GM12878 (cell line): ENCODE results near the gene ESRP2. TPM values are rescaled to one million over a fixed set of nuclear protein-coding genes. Genes with fewer than 3 reads are reported as not detected.

Experiments used
- ATAC-seq: fragments of 200-7000 bp; cut with Tn5 transposase; 3 replicates; pipeline ENCODE4 v1.9.1; 2020; ENCODE audit warnings: mild to moderate bottlenecking, moderate library complexity
- BruUV-seq: library from RNA; stranded (reverse); fragments of 400-500 nt; replicated peaks from 2 replicates; lab custom pipeline; 2021; lab: Mats Ljungman, UMichigan
- CTCF ChIA-PET: fragments of 300-600 bp; sonication (Branson Sonifier 250); formaldehyde crosslinking; extraction: SDS; loops from one replicate; lab custom pipeline; 2021; ENCODE audit warnings: inconsistent platforms; lab: Yijun Ruan, JAX
- POLR2A ChIA-PET: fragments of 350-600 bp; formaldehyde crosslinking; extraction: SDS; loops from one replicate; lab custom pipeline; 2021; ENCODE audit warnings: inconsistent platforms; lab: Charles Lee
- RAD21 ChIA-PET: fragments of 300-600 bp; sonication (Branson Sonifier 250); formaldehyde crosslinking; loops from one replicate; lab custom pipeline; 2023; ENCODE audit warnings: antibody characterized with exemption; ENCODE audit not compliant: unreplicated experiment; lab: Charles Lee
- SMC1A ChIA-PET: fragments of 300-600 bp; sonication (Branson Sonifier 250); formaldehyde crosslinking; loops from one replicate; lab custom pipeline; 2023; ENCODE audit not compliant: unreplicated experiment, uncharacterized antibody; lab: Charles Lee
- DNase-seq: peaks from one replicate; pipeline ENCODE4 v3.0.0-alpha.2; 2011; ENCODE audit warnings: low read depth, low spot score
- FAIRE-seq: peaks from 3 replicates; lab custom pipeline; 2011; peaks lifted over from hg19 to GRCh38; lab: Jason Lieb, UNC
- H2AFZ ChIP-seq: 2 replicates; pipeline ENCODE4 v1.6.0; 2011; ENCODE audit warnings: low read depth, low read length, control low read depth; ENCODE audit not compliant: control insufficient read depth
- H3K27ac ChIP-seq: 2 replicates; pipeline ENCODE4 v1.5.1; 2011; ENCODE audit warnings: control low read depth; ENCODE audit not compliant: control insufficient read depth, insufficient read depth
- H3K27me3 ChIP-seq, 2 experiments: replicated peaks in 1 of 2; 2 replicates each; pipeline versions ENCODE4 v1.6.0 to v1.6.1; 2011; ENCODE audit warnings: low read length in 1 of 2; ENCODE audit not compliant: control insufficient read depth in 2 of 2, insufficient read depth in 2 of 2
- H3K36me3 ChIP-seq, 2 experiments: 2 replicates each; pipeline ENCODE4 v1.5.1; 2011; ENCODE audit warnings: low read length in 1 of 2; ENCODE audit not compliant: control insufficient read depth in 2 of 2, insufficient read depth in 2 of 2
- H3K4me1 ChIP-seq: 2 replicates; pipeline ENCODE4 v1.6.1; 2011; ENCODE audit warnings: mild to moderate bottlenecking, low read length, moderate library complexity, mixed read lengths; ENCODE audit not compliant: control insufficient read depth, insufficient read depth
- H3K4me2 ChIP-seq: 2 replicates; pipeline ENCODE4 v1.6.0; 2011; ENCODE audit warnings: control low read depth; ENCODE audit not compliant: control insufficient read depth, insufficient read depth
- H3K4me3 ChIP-seq: fragments of 200-600 bp; sonication (generic); 2 replicates; pipeline ENCODE4 v1.5.1; 2016
- H3K79me2 ChIP-seq: 2 replicates; pipeline ENCODE4 v1.6.0; 2011; ENCODE audit warnings: low read length; ENCODE audit not compliant: control insufficient read depth, insufficient read depth
- H3K9ac ChIP-seq: 2 replicates; pipeline ENCODE4 v1.8.0; 2011; ENCODE audit warnings: low read length, control low read depth, mixed read lengths; ENCODE audit not compliant: control insufficient read depth, insufficient read depth
- H3K9me3 ChIP-seq: replicated peaks from 3 replicates; pipeline ENCODE4 v1.5.1; 2011; ENCODE audit warnings: mild to moderate bottlenecking, low read length; ENCODE audit not compliant: control insufficient read depth, insufficient read depth
- H4K20me1 ChIP-seq: 2 replicates; pipeline ENCODE4 v1.6.0; 2011; ENCODE audit not compliant: control insufficient read depth, insufficient read depth
- CBX5 ChIP-seq: sonication (generic); IDR thresholded peaks from 2 replicates; pipeline ENCODE4 v1.6.1; 2016; ENCODE audit warnings: low read depth, moderate library complexity, mild to moderate bottlenecking, inconsistent platforms
- CREM ChIP-seq: IDR thresholded peaks from 2 replicates; pipeline ENCODE4 v1.6.1; 2014; ENCODE audit warnings: antibody characterized with exemption, low read depth
- DPF2 ChIP-seq: fragments of 450-650 bp; IDR thresholded peaks from 2 replicates; pipeline ENCODE4 v1.6.1; 2017; ENCODE audit warnings: mild to moderate bottlenecking
- EZH2 ChIP-seq: IDR thresholded peaks from 2 replicates; pipeline ENCODE4 v1.6.1; 2012; ENCODE audit warnings: low read depth, mild to moderate bottlenecking, control low read depth, inconsistent platforms, low read length, borderline replicate concordance; ENCODE audit not compliant: control insufficient read depth
- IKZF2 ChIP-seq, 2 experiments: fragments of 450-650 bp; IDR thresholded peaks; 2 replicates each; pipeline ENCODE4 v1.6.1; 2017; ENCODE audit warnings: mild to moderate bottlenecking in 2 of 2, moderate library complexity in 2 of 2
- MYB ChIP-seq: fragments of 150-350 bp; IDR thresholded peaks from 2 replicates; pipeline ENCODE4 v1.6.1; 2014; ENCODE audit warnings: mild to moderate bottlenecking, low read depth, low read length, borderline replicate concordance
- PAX5 ChIP-seq: IDR thresholded peaks from 2 replicates; pipeline ENCODE4 v1.6.1; 2011; ENCODE audit warnings: low read depth, low read length, borderline replicate concordance
- RB1 ChIP-seq: fragments of 450-650 bp; formaldehyde crosslinking; IDR thresholded peaks from 2 replicates; pipeline ENCODE4 v1.6.1; 2017; ENCODE audit warnings: mild to moderate bottlenecking, borderline replicate concordance
- ZNF24 ChIP-seq: fragments of 450-650 bp; IDR thresholded peaks from 2 replicates; pipeline ENCODE4 v1.6.1; 2017; ENCODE audit warnings: antibody characterized with exemption, mild to moderate bottlenecking
- WGBS: methylation state at CpG from one replicate; pipeline ENCODE4 v1.1.6; 2016; ENCODE audit warnings: low lambda C conversion rate; ENCODE audit not compliant: insufficient replicate concordance, insufficient coverage; ENCODE audit errors: missing lambda C conversion rate; 5-methylcytosine and 5-hydroxymethylcytosine counted together
- in situ Hi-C: fragments of 300-500 bp; cut with MboI; formaldehyde crosslinking; loops from 9 replicates; pipeline ENCODE4 v1.14.3; 2018; ENCODE audit warnings: mixed read lengths
- intact Hi-C: fragments of 100-400 bp; cut with micrococcal nuclease; formaldehyde crosslinking; loops from one replicate; pipeline ENCODE4 v1.14.2; 2022; ENCODE audit not compliant: unreplicated experiment
- polyA plus RNA-seq, 11 experiments: library from polyadenylated mRNA; depleted of rRNA in 4 of 11; unstranded in 6 of 11; stranded (reverse) in 5 of 11; fragments of >200 nt; fragmentation: Nextera tagmentation in 4 of 11; fragmentation: Illumina TruSeq in 1 of 11; extraction: Ambion mirVana in 4 of 11; extraction: Trizol in 1 of 11; gene quantifications; 1 replicate in 1 of 11; 2 replicates in 10 of 11; pipeline versions ENCODE4 v1.2.1 to v1.2.3, GENCODE V29; 2011 to 2016; ENCODE audit warnings: inconsistent platforms in 2 of 11, missing spikeins in 2 of 11, low read depth in 1 of 11
- total RNA-seq, 4 experiments: library from RNA; depleted of rRNA in 3 of 4; stranded (reverse); fragments of >200 nt in 3 of 4; fragmentation: Illumina TruSeq in 1 of 4; extraction: Trizol in 1 of 4; gene quantifications; 2 replicates each; pipeline versions ENCODE4 v1.2.1 to v1.2.3, GENCODE V29; 2013 to 2021
- TF ChIP-seq, protein P1 (sequence below): fragments of 150-350 bp; IDR thresholded peaks from 2 replicates; pipeline ENCODE4 v1.6.1; 2014; ENCODE audit warnings: mild to moderate bottlenecking, low read depth, low read length
- TF ChIP-seq, protein P2 (sequence below): IDR thresholded peaks from 2 replicates; pipeline ENCODE4 v1.6.1; 2011; ENCODE audit warnings: mild to moderate bottlenecking, low read depth, low read length, moderate library complexity; ENCODE audit not compliant: insufficient replicate concordance
- TF ChIP-seq, protein P3 (sequence below): fragments of 450-650 bp; IDR thresholded peaks from 2 replicates; pipeline ENCODE4 v1.6.1; 2018; ENCODE audit warnings: borderline replicate concordance, mild to moderate bottlenecking; ENCODE audit not compliant: partially characterized antibody
- TF ChIP-seq, protein P4 (sequence below): fragments of 450-650 bp; IDR thresholded peaks from 2 replicates; pipeline ENCODE4 v1.6.1; 2017; ENCODE audit warnings: mild to moderate bottlenecking, low read depth, inconsistent platforms; ENCODE audit not compliant: poor library complexity, severe bottlenecking

ESRP2 gene
- total and polyA plus RNA-seq, 10 of the 15 experiments (the other 5 are each of a cell fraction or from before 2014, with no cell fraction given): 0.04 to 0.64 (median 0.08) TPM; not detected in 3

DNA sequence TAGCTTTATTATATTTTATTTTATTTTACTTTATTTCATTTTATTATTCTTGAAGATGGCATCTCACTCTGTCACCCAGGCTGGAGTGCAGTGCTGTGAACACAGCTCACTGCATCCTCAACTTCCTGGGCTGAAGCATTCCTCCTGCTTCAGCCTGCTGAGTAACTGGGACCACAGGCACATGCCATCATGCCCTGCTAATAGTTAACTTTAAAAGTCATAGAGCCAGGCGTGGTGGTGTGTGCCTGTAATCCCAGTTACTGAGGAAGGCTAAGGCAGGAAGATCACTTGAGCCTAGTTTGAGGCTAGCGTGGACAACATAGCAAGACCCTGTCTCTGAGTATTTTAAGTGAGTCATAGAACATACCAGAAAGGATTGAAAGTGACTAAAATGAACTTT lies 38.7 kb downstream of the ESRP2 start (continued):
- TF ChIP-seq, protein P1, sequence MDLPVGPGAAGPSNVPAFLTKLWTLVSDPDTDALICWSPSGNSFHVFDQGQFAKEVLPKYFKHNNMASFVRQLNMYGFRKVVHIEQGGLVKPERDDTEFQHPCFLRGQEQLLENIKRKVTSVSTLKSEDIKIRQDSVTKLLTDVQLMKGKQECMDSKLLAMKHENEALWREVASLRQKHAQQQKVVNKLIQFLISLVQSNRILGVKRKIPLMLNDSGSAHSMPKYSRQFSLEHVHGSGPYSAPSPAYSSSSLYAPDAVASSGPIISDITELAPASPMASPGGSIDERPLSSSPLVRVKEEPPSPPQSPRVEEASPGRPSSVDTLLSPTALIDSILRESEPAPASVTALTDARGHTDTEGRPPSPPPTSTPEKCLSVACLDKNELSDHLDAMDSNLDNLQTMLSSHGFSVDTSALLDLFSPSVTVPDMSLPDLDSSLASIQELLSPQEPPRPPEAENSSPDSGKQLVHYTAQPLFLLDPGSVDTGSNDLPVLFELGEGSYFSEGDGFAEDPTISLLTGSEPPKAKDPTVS: no peak
- no peak for TF ChIP-seq RB1
- TF ChIP-seq CREM: no peak

DNA sequence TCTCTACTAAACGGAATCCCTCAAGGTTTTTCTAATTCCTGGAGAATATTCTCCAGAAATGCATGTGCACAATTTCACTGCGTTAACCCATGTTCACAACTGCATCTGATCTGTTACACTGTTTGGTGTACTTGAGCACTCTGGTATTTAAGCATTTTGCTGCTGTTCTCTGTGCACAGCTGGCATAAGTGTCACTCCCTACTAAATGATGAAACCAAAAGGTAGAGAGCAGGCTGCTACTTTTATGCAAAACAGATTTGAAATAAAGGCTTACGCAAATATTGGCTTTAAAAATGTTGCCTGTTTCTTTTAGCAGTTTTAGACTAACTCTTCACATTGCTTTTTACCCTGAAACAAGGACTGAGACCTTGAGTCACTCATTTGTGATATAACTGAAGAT lies 41.7 kb downstream of the ESRP2 start:
- DNase-seq (no peak), FAIRE-seq (no peak), ATAC-seq (no peak)
- H3K9me3 ChIP-seq: no peaks in the 10 kb centered on the region
- SMC1A ChIA-PET: no interaction called here
- no peak overlapping the region for H3K27ac ChIP-seq
- H3K27me3 ChIP-seq: no peaks in the 10 kb centered on the region
- RAD21 ChIA-PET: no interaction called here
- H2AFZ ChIP-seq: no peak overlapping the region
- no TSS peak for BruUV-seq
- CTCF ChIA-PET: no interaction called here
- peaks cover 2 to 8% of the 10 kb centered on the region in 2 experiments; a peak in 3 of 4 replicates for H3K36me3 ChIP-seq
- H3K4me3 ChIP-seq: no peak overlapping the region
- intact Hi-C loops: no loop called here
- 80% methylated on average over 3 of the region's 3 CpGs for whole genome bisulfite sequencing
- H3K9ac ChIP-seq: no peak overlapping the region
- no peak overlapping the region for H3K4me2 ChIP-seq
- H3K4me1 ChIP-seq: no peaks in the 10 kb centered on the region
- H4K20me1 ChIP-seq: no peaks in the 10 kb centered on the region
- in situ Hi-C loops: no loop called here
- no peaks in the 10 kb centered on the region for H3K79me2 ChIP-seq
- POLR2A ChIA-PET: no interaction called here
- TF ChIP-seq PAX5 (no peak), MYB (no peak), IKZF2 (IDR thresholded peaks at IDR 0.05) (no peak), DPF2 (no peak), ZNF24 (no peak), EZH2 (no peak), CBX5 (no peak)
- TF ChIP-seq, protein P2, sequence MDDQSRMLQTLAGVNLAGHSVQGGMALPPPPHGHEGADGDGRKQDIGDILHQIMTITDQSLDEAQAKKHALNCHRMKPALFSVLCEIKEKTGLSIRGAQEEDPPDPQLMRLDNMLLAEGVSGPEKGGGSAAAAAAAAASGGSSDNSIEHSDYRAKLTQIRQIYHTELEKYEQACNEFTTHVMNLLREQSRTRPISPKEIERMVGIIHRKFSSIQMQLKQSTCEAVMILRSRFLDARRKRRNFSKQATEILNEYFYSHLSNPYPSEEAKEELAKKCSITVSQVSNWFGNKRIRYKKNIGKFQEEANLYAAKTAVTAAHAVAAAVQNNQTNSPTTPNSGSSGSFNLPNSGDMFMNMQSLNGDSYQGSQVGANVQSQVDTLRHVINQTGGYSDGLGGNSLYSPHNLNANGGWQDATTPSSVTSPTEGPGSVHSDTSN: no peak
- TF ChIP-seq, protein P3, sequence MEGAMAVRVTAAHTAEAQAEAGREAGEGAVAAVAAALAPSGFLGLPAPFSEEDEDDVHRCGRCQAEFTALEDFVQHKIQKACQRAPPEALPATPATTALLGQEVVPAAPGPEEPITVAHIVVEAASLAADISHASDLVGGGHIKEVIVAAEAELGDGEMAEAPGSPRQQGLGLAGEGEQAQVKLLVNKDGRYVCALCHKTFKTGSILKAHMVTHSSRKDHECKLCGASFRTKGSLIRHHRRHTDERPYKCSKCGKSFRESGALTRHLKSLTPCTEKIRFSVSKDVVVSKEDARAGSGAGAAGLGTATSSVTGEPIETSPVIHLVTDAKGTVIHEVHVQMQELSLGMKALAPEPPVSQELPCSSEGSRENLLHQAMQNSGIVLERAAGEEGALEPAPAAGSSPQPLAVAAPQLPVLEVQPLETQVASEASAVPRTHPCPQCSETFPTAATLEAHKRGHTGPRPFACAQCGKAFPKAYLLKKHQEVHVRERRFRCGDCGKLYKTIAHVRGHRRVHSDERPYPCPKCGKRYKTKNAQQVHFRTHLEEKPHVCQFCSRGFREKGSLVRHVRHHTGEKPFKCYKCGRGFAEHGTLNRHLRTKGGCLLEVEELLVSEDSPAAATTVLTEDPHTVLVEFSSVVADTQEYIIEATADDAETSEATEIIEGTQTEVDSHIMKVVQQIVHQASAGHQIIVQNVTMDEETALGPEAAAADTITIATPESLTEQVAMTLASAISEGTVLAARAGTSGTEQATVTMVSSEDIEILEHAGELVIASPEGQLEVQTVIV: no peak
- TF ChIP-seq, protein P4, sequence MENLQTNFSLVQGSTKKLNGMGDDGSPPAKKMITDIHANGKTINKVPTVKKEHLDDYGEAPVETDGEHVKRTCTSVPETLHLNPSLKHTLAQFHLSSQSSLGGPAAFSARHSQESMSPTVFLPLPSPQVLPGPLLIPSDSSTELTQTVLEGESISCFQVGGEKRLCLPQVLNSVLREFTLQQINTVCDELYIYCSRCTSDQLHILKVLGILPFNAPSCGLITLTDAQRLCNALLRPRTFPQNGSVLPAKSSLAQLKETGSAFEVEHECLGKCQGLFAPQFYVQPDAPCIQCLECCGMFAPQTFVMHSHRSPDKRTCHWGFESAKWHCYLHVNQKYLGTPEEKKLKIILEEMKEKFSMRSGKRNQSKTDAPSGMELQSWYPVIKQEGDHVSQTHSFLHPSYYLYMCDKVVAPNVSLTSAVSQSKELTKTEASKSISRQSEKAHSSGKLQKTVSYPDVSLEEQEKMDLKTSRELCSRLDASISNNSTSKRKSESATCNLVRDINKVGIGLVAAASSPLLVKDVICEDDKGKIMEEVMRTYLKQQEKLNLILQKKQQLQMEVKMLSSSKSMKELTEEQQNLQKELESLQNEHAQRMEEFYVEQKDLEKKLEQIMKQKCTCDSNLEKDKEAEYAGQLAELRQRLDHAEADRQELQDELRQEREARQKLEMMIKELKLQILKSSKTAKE: no peak
